B cell (primary cell): ENCODE data around the gene ITPR1.

Experiments
- CTCF ChIP-seq: fragments of 200-600 bp; IDR thresholded peaks from one replicate; pipeline ENCODE4 v1.8.0; 2022; ENCODE audit warnings: antibody characterized with exemption, mild to moderate bottlenecking
- EZH2 ChIP-seq: IDR thresholded peaks from 2 replicates; pipeline ENCODE4 v1.6.1; 2012; ENCODE audit warnings: borderline replicate concordance, low read depth, mild to moderate bottlenecking, moderate library complexity, low read length; ENCODE audit not compliant: insufficient read depth, poor library complexity, severe bottlenecking

GRCh38 chr3:4828279-4829030 is 335.3 kb downstream of the ITPR1 start:
- TF ChIP-seq CTCF (no peak), EZH2 (no peak)
